HepG2 (cell line): ENCODE measurements around the gene SPIRE1. TPM values are rescaled to one million over a fixed set of nuclear protein-coding genes. Genes with fewer than 3 reads are reported as not detected.

ENCODE experiments used
- ARHGAP35 ChIP-seq: sonication (generic); formaldehyde crosslinking; IDR thresholded peaks from 2 replicates; pipeline ENCODE4 v1.9.0; 2022; ENCODE audit warnings: mild to moderate bottlenecking, inconsistent platforms, moderate library complexity, missing genetic modification reagents, borderline replicate concordance
- ARNT2 ChIP-seq: sonication (generic); formaldehyde crosslinking; IDR thresholded peaks from 2 replicates; pipeline ENCODE4 v1.8.0; 2022; ENCODE audit warnings: mild to moderate bottlenecking, low read depth, missing genetic modification reagents, moderate library complexity
- HNF1A ChIP-seq, 2 experiments: sonication (generic) in 1 of 2; formaldehyde crosslinking in 1 of 2; IDR thresholded peaks; 2 replicates each; pipeline versions ENCODE4 v1.4.0 to v1.6.1; 2016 to 2020; ENCODE audit warnings: borderline replicate concordance in 1 of 2, low read depth in 1 of 2, mild to moderate bottlenecking in 1 of 2, missing genetic modification reagents in 1 of 2
- MTA1 ChIP-seq: sonication (generic); formaldehyde crosslinking; IDR thresholded peaks from 2 replicates; pipeline ENCODE4 v1.4.0; 2020; ENCODE audit warnings: missing genetic modification reagents, mild to moderate bottlenecking, borderline replicate concordance
- SOX13 ChIP-seq, 3 experiments: fragments of 450-650 bp in 1 of 3; sonication (generic) in 1 of 3; formaldehyde crosslinking in 1 of 3; IDR thresholded peaks in 2 of 3; conservative IDR thresholded peaks in 1 of 3; 2 replicates each; pipeline versions ENCODE4 v1.5.0 to v1.6.1; 2016 to 2020; ENCODE audit warnings: antibody characterized with exemption in 1 of 3, mild to moderate bottlenecking in 1 of 3, missing compliant biosample characterization in 1 of 3, missing genetic modification reagents in 1 of 3, moderate library complexity in 1 of 3
- SP140L ChIP-seq: sonication (generic); formaldehyde crosslinking; IDR thresholded peaks from 2 replicates; pipeline ENCODE4 v1.4.0; 2020; ENCODE audit warnings: missing genetic modification reagents, borderline replicate concordance
- SP5 ChIP-seq: IDR thresholded peaks from 2 replicates; pipeline ENCODE4 v1.6.1; 2016; ENCODE audit warnings: low read depth, borderline replicate concordance
- THAP11 ChIP-seq: IDR thresholded peaks from 2 replicates; pipeline ENCODE4 v1.6.1; 2016; ENCODE audit warnings: missing biosample characterization, missing genetic modification reagents
- TOPORS ChIP-seq: sonication (generic); formaldehyde crosslinking; IDR thresholded peaks from 2 replicates; pipeline ENCODE4 v1.8.0; 2023; ENCODE audit warnings: mild to moderate bottlenecking, missing genetic modification reagents
- TRIM22 ChIP-seq: fragments of 450-650 bp; IDR thresholded peaks from 2 replicates; pipeline ENCODE4 v1.6.1; 2017
- ZBTB3 ChIP-seq: sonication (generic); formaldehyde crosslinking; IDR thresholded peaks from 2 replicates; pipeline ENCODE4 v1.4.0; 2020; ENCODE audit warnings: low read depth, mild to moderate bottlenecking, moderate library complexity, missing genetic modification reagents, borderline replicate concordance
- ZFP1 ChIP-seq: IDR thresholded peaks from 2 replicates; pipeline ENCODE4 v1.6.1; 2016
- ZNF121 ChIP-seq: sonication (generic); formaldehyde crosslinking; IDR thresholded peaks from 2 replicates; pipeline ENCODE4 v1.5.0; 2020; ENCODE audit warnings: mild to moderate bottlenecking, missing genetic modification reagents
- ZNF343 ChIP-seq: sonication (generic); formaldehyde crosslinking; IDR thresholded peaks from 2 replicates; pipeline ENCODE4 v1.4.0; 2020; ENCODE audit warnings: mild to moderate bottlenecking, missing genetic modification reagents
- ZNF567 ChIP-seq: sonication (generic); formaldehyde crosslinking; IDR thresholded peaks from 2 replicates; pipeline ENCODE4 v1.8.1; 2023; ENCODE audit warnings: mild to moderate bottlenecking, missing genetic modification reagents, borderline replicate concordance
- ZNF770 ChIP-seq: sonication (generic); formaldehyde crosslinking; IDR thresholded peaks from 2 replicates; pipeline ENCODE4 v1.5.0; 2020; ENCODE audit warnings: mild to moderate bottlenecking, missing genetic modification reagents
- ZXDC ChIP-seq: sonication (generic); formaldehyde crosslinking; IDR thresholded peaks from 2 replicates; pipeline ENCODE4 v1.5.0; 2020; ENCODE audit warnings: mild to moderate bottlenecking, missing genetic modification reagents
- polyA plus RNA-seq, 8 experiments: library from polyadenylated mRNA; depleted of rRNA in 3 of 8; stranded (reverse) in 7 of 8; unstranded in 1 of 8; fragments of >200 nt; fragmentation: Illumina TruSeq in 4 of 8; extraction: Trizol in 4 of 8; gene quantifications; 2 replicates each; pipeline versions ENCODE4 v1.2.1 to v1.2.3, GENCODE V29; 2011 to 2016; ENCODE audit warnings: low read depth in 4 of 8, missing spikeins in 1 of 8, mixed read lengths in 1 of 8; ENCODE audit not compliant: insufficient read depth in 1 of 8
- total RNA-seq, 5 experiments: library from RNA; depleted of rRNA; stranded (reverse); fragments of >200 nt; fragmentation: Illumina TruSeq; extraction: Trizol; gene quantifications; 2 replicates each; pipeline ENCODE4 v1.2.3, GENCODE V29; 2016; ENCODE audit warnings: low read depth in 1 of 5

The SPIRE1 gene
- total and polyA plus RNA-seq, 2 of the 13 experiments (the other 11 are each of a cell fraction or from before 2014, with no cell fraction given), result 9.9 to 21.3 TPM

- TF ChIP-seq TRIM22 (no peak), ARHGAP35 (CRISPR knock-in tag) (no peak), ARNT2 (CRISPR knock-in tag) (no peak), ZBTB3 (no peak), SP5 (no peak), SP140L (CRISPR knock-in tag) (no peak), MTA1 (no peak), ZNF121 (CRISPR knock-in tag) (peak; percentile 92), ZXDC (CRISPR knock-in tag) (no peak), TOPORS (CRISPR knock-in tag) (no peak), HNF1A (IDR thresholded peaks at IDR 0.05; ENCODE audit: low read depth) (0 out of 2 replicates have a peak, but pooled peaks have one; percentile 38), HNF1A (CRISPR knock-in tag; IDR thresholded peaks at IDR 0.05; ENCODE audit: borderline replicate concordance) (no peak), THAP11 (no peak), ZNF567 (CRISPR knock-in tag) (no peak), ZNF770 (CRISPR knock-in tag) (peak; percentile 96), ZFP1 (CRISPR knock-in tag) (no peak), SOX13 (IDR thresholded peaks at IDR 0.05) (no peak), SOX13 (CRISPR knock-in tag; conservative IDR thresholded peaks at IDR 0.05 in 1 of 2, IDR thresholded peaks at IDR 0.05 in 1 of 2) (peak in 1 of 2 experiments; percentile 55; a peak in 1 of 4 replicates), ZNF343 (CRISPR knock-in tag) (no peak)
Measured at GRCh38 chr18:12592597-12593127, 65.2 kb downstream of the SPIRE1 start (continued).
